NT2/D1 (cell line): ENCODE results near the gene NECTIN3.

Experiments
- SUZ12 ChIP-seq: IDR thresholded peaks from 2 replicates; pipeline ENCODE4 v1.6.1; 2011; ENCODE audit not compliant: insufficient read length, insufficient read depth; ENCODE audit errors: extremely low read depth
- YY1 ChIP-seq: IDR thresholded peaks from 2 replicates; pipeline ENCODE4 v1.6.1; 2011; ENCODE audit not compliant: insufficient read length, insufficient read depth
- ZNF274 ChIP-seq: IDR thresholded peaks from 2 replicates; pipeline ENCODE4 v1.6.1; 2011; ENCODE audit warnings: mild to moderate bottlenecking, low read depth, low read length

- TF ChIP-seq ZNF274, result no peak
- TF ChIP-seq SUZ12, result no peak
- TF ChIP-seq YY1, result no peak
These were observed 138.5 kb downstream of the NECTIN3 start for GRCh38 chr3:111210003-111210711.
